Measurements from ENCODE around the gene TRDMT1. TPM values are rescaled to one million over a fixed set of nuclear protein-coding genes. Genes with fewer than 3 reads are reported as not detected.

The TRDMT1 gene
- total and polyA plus RNA-seq, 3 donors from 2014 or later, result 6.9 to 12.1 (median 9.7) TPM

DNA sequence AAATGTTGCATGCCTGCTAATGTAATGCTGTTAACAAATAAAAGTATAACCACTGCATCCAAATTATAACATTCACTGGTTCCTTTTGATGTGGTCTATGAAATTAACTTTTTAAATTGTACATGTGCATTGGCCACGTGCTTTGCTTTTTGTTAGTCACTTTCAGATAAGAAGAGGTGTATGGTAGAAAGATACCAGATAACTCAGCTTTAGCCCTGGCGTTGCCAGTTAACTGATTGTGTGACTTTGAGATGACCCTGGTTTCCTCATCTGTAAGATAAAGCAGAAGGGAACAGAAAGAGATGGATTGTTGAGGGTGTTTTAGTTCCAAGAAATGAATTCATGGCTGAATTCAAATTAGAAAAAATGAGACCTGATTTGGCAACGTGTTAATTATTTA lies 1.9 kb upstream of the TRDMT1 start:
- WGBS, 2 donors, result 23 to 35% methylated on average over 3 of the region's 3 CpGs
- Histone ChIP-seq H3K9me3 (no peaks in the 10 kb centered on the region), H3K4me1 (peaks cover 21% of the 10 kb centered on the region), H3K27ac (no peak overlapping the region), H3K36me3 (ENCODE audit: low read depth, missing control alignments) (no peaks in the 10 kb centered on the region), H3K4me3 (no peak overlapping the region), H3K27me3 (no peaks in the 10 kb centered on the region)
- no peak for DNase-seq
- TF ChIP-seq, protein P1, sequence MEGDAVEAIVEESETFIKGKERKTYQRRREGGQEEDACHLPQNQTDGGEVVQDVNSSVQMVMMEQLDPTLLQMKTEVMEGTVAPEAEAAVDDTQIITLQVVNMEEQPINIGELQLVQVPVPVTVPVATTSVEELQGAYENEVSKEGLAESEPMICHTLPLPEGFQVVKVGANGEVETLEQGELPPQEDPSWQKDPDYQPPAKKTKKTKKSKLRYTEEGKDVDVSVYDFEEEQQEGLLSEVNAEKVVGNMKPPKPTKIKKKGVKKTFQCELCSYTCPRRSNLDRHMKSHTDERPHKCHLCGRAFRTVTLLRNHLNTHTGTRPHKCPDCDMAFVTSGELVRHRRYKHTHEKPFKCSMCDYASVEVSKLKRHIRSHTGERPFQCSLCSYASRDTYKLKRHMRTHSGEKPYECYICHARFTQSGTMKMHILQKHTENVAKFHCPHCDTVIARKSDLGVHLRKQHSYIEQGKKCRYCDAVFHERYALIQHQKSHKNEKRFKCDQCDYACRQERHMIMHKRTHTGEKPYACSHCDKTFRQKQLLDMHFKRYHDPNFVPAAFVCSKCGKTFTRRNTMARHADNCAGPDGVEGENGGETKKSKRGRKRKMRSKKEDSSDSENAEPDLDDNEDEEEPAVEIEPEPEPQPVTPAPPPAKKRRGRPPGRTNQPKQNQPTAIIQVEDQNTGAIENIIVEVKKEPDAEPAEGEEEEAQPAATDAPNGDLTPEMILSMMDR (IDR thresholded peaks at IDR 0.05), result no peak
- TF ChIP-seq POLR2A (IDR thresholded peaks at IDR 0.05), result no peak
- intact Hi-C loops (cut with DNase I; ENCODE audit: low total_unique reads), result no loop called here

DNA sequence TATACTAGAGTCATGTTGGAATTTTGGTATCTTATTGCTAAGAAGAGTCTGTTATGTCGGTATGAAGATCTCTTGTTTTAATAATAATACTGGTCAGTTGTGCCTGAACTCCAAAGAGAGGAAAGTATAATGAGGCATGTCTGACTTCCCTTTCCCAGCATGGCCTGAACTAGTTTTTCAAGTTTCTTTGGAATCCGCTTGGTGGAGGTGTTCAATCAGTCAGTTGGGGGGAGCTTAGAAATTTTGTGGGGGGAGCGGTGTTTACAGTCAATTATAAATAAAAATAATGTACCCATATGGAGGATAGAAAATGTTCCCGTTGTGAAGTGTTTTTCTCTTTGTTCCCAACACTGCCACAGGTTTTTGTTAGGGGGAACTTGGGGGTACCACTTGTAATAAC lies 1.5 kb upstream of the TRDMT1 start:
- intact Hi-C loops (cut with DNase I; ENCODE audit: low total_unique reads), result no loop called here
- Histone ChIP-seq H3K36me3 (ENCODE audit: low read depth, missing control alignments) (no peaks in the 10 kb centered on the region), H3K4me3 (no peak overlapping the region), H3K4me1 (peaks cover 21% of the 10 kb centered on the region), H3K27me3 (no peaks in the 10 kb centered on the region), H3K9me3 (no peaks in the 10 kb centered on the region), H3K27ac (no peak overlapping the region)
- WGBS, 2 donors, result 76 to 83% methylated on average over 4 of the region's 4 CpGs
- TF ChIP-seq POLR2A (IDR thresholded peaks at IDR 0.05), result no peak
- TF ChIP-seq, protein P1 (IDR thresholded peaks at IDR 0.05), result no peak
- no peak for DNase-seq

DNA sequence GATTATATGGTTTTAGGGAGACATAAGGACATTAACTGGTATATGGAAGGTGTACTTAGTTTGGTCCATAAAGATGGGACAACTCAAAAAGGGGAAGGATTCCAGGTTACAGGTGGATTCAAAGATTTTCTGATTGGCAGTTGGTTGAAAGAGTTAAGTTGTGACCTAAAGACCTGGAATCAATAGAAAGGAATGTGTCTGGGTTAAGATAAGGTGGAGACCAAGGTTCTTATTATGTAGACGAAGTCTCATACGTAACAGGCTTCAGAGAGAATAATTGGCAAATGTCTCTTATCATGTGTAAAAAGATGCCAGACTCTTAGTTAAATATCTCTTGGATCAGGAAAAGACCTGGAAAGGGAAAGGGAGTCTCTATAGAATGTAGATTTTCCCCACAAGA lies 1.0 kb upstream of the TRDMT1 start:
- no peak for DNase-seq
- intact Hi-C loops (cut with DNase I; ENCODE audit: low total_unique reads), result no loop called here
- no peaks in the 10 kb centered on the region for H3K27me3 ChIP-seq
- TF ChIP-seq, protein P1 (IDR thresholded peaks at IDR 0.05), result no peak
- TF ChIP-seq POLR2A (IDR thresholded peaks at IDR 0.05), result no peak
- H3K27ac ChIP-seq, result peak overlapping the region; percentile 95 to 96
- no peak overlapping the region for H3K4me3 ChIP-seq
- no peaks in the 10 kb centered on the region for H3K9me3 ChIP-seq
- 44 to 58% methylated on average over 2 of the region's 2 CpGs for WGBS, 2 donors
- H3K4me1 ChIP-seq, result peaks cover 21% of the 10 kb centered on the region
- no peaks in the 10 kb centered on the region for H3K36me3 ChIP-seq (ENCODE audit: low read depth, missing control alignments)

DNA sequence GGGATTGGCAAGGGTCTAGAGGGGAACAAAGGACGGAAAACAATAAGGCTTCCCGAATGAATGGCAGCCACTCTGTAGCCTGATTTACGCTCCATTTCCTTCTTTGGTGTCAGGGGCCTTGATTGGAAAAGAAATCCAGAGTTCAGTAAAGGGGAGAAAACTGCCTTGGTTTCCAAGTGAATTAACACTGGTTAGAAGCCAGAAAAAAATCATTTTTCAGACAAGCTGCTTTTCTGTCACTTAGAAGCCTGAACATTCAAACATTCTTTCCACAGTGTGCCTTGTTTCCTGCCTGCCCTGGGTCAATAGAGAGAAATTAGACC lies 283 bp upstream of the TRDMT1 start:
- Histone ChIP-seq H3K4me1 (peaks cover 21% of the 10 kb centered on the region), H3K4me3 (peak overlapping the region; percentile 71 to 84), H3K36me3 (ENCODE audit: low read depth, missing control alignments) (no peaks in the 10 kb centered on the region), H3K27me3 (no peaks in the 10 kb centered on the region), H3K27ac (peak overlapping the region; percentile 95 to 96), H3K9me3 (no peaks in the 10 kb centered on the region)
- no peak for DNase-seq
- TF ChIP-seq POLR2A (IDR thresholded peaks at IDR 0.05), result no peak
- TF ChIP-seq, protein P1 (IDR thresholded peaks at IDR 0.05), result no peak
- intact Hi-C loops (cut with DNase I; ENCODE audit: low total_unique reads), result no loop called here
- WGBS, 2 donors, result 16 to 19% methylated on average over 3 of the region's 3 CpGs

DNA sequence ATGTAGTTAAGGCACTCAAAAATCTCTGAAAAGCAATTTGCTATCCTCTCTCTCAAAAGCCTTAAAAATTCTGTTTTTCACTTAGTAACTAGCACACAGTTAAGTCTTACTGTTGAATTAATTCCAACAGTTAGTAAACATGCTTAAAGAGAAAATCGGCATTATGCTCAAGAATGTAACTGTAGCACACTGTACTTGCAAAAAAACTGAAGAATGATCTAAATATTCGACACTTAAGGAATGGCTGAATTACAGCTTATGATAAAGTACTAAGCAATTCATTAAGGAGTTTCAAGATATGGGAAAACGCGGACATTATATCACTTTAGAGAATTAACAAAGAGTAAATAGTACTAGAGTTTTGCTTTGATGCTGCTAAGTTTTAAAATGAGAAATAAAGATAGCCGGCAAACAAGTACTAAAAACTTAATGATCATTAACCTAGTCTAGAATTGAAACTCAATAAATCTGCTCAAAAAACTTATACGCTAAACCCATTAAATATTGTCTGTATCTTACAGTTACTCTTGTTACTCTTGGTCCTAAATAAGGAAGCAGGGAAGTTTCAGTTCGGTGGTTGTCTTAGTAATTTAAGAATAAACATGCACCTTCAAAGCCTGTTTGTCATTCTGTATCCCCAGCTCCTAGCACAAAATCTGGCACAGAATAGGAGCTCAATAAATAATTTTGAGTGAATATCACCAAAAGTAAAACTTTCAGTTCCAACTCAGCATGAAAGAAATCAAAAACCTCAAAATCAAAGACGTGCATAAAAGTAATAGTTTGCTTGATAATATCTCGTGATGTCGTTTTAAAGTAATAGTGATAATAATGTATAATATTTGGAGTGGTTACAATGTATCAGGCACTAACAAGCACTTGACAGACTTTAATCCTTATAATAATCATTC lies 1.2 kb downstream of the TRDMT1 start:
- H3K9me3 ChIP-seq, result no peaks in the 10 kb centered on the region
- peak overlapping the region; percentile 95 to 96 for H3K27ac ChIP-seq
- H3K27me3 ChIP-seq, result no peaks in the 10 kb centered on the region
- H3K36me3 ChIP-seq (ENCODE audit: low read depth, missing control alignments), result no peaks in the 10 kb centered on the region
- no peak for DNase-seq
- H3K4me1 ChIP-seq, result peaks cover 21% of the 10 kb centered on the region
- intact Hi-C loops (cut with DNase I; ENCODE audit: low total_unique reads), result no loop called here
- 4 to 5% methylated on average over 10 of the region's 10 CpGs for WGBS, 2 donors
- TF ChIP-seq, protein P1 (IDR thresholded peaks at IDR 0.05), result no peak
- TF ChIP-seq POLR2A (IDR thresholded peaks at IDR 0.05), result no peak
- peak overlapping the region; percentile 71 to 84 for H3K4me3 ChIP-seq

All from testis (tissue), 3 donors.